ENCODE measurements around the gene CA10.

DNA sequence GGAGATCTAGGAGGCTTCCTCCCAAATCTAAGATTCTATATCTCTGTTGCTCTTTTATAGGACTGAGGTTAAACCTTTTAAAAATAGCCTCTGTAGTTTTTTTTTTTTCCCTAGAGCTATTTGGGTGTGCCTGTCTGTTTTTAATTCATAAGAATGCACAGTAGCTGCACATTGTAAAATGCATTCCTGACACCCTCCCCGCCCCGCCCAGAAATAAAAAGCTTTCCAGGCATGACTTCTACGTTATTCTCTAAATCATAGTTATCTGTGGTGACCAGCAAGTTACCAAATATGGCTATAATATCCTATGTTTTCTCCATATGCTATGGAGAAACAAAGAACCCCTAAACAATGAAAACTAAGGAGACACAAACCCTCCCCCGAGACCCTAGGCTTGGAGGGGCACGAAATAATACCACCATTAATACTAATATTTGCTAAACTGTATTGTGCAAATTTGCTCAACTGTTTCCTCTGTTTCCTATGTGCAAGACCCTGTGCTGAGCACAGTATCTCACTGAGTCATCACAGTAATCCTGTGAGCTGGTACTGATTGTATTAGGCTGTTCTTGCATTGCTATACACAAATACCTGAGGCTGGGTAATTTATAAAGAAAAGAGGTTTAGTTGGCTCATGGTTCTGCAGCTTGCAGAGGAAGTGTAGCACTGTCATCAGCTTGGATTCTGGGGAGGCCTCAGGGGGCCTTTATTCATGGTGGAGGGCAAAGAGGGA is 388.3 kb downstream of the CA10 start:
- TF ChIP-seq, protein P1, sequence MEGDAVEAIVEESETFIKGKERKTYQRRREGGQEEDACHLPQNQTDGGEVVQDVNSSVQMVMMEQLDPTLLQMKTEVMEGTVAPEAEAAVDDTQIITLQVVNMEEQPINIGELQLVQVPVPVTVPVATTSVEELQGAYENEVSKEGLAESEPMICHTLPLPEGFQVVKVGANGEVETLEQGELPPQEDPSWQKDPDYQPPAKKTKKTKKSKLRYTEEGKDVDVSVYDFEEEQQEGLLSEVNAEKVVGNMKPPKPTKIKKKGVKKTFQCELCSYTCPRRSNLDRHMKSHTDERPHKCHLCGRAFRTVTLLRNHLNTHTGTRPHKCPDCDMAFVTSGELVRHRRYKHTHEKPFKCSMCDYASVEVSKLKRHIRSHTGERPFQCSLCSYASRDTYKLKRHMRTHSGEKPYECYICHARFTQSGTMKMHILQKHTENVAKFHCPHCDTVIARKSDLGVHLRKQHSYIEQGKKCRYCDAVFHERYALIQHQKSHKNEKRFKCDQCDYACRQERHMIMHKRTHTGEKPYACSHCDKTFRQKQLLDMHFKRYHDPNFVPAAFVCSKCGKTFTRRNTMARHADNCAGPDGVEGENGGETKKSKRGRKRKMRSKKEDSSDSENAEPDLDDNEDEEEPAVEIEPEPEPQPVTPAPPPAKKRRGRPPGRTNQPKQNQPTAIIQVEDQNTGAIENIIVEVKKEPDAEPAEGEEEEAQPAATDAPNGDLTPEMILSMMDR (IDR thresholded peaks at IDR 0.05; ENCODE audit: insufficient read depth, low read length, poor library complexity, severe bottlenecking), result no peak
- no peak for TF ChIP-seq EZH2phosphoT487 (conservative IDR thresholded peaks at IDR 0.05; ENCODE audit: low read length)

Data from SU-DHL-6 (cell line).